GM23338 (cell line): ENCODE data around the gene GLYATL3. TPM values are rescaled to one million over a fixed set of nuclear protein-coding genes. Genes with fewer than 3 reads are reported as not detected.

Source experiments
- ATAC-seq: fragments of 200-7000 bp; cut with Tn5 transposase; 3 replicates; pipeline ENCODE4 v1.9.1; 2020
- DNase-seq: peaks from one replicate; pipeline ENCODE4 v3.0.0-alpha.2; 2015; ENCODE audit warnings: low spot score
- H2AFZ ChIP-seq: fragments of 200-600 bp; sonication (generic); 2 replicates; pipeline ENCODE4 v1.8.0; 2016; ENCODE audit warnings: antibody characterized with exemption, mild to moderate bottlenecking, moderate library complexity
- H3F3A ChIP-seq: fragments of 200-600 bp; sonication (generic); replicated peaks from 2 replicates; pipeline ENCODE4 v1.8.0; 2017; ENCODE audit warnings: antibody characterized with exemption, mixed run types, low read depth
- H3K27ac ChIP-seq: fragments of 200-600 bp; sonication (generic); 2 replicates; pipeline ENCODE4 v1.6.1; 2016; ENCODE audit warnings: low read depth
- H3K27me3 ChIP-seq: fragments of 200-600 bp; sonication (generic); 2 replicates; pipeline ENCODE4 v1.8.0; 2016; ENCODE audit warnings: mild to moderate bottlenecking, mixed run types, moderate library complexity; ENCODE audit not compliant: insufficient read depth
- H3K36me3 ChIP-seq: fragments of 200-600 bp; sonication (generic); 2 replicates; pipeline ENCODE4 v1.8.0; 2016; ENCODE audit warnings: mild to moderate bottlenecking; ENCODE audit not compliant: insufficient read depth
- H3K4me1 ChIP-seq: fragments of 200-600 bp; sonication (generic); 2 replicates; pipeline ENCODE4 v1.8.0; 2016; ENCODE audit warnings: mild to moderate bottlenecking, moderate library complexity; ENCODE audit not compliant: insufficient read depth
- H3K4me2 ChIP-seq: fragments of 200-600 bp; sonication (generic); 2 replicates; pipeline ENCODE4 v1.7.1; 2017; ENCODE audit warnings: mixed run types
- H3K4me3 ChIP-seq: fragments of 200-600 bp; sonication (generic); 2 replicates; pipeline ENCODE4 v1.6.1; 2016; ENCODE audit warnings: mixed run types
- H3K79me2 ChIP-seq: fragments of 200-600 bp; sonication (generic); replicated peaks from 2 replicates; pipeline ENCODE4 v1.8.0; 2017; ENCODE audit warnings: mild to moderate bottlenecking; ENCODE audit not compliant: insufficient read depth
- H3K9me2 ChIP-seq: fragments of 200-600 bp; sonication (generic); 2 replicates; pipeline ENCODE4 v1.8.0; 2017; ENCODE audit not compliant: insufficient read depth
- H4K20me1 ChIP-seq: fragments of 200-600 bp; sonication (generic); replicated peaks from 2 replicates; pipeline ENCODE4 v1.8.0; 2017; ENCODE audit warnings: mild to moderate bottlenecking; ENCODE audit not compliant: insufficient read depth
- H3K27ac Mint-ChIP-seq: 2 replicates; pipeline ENCODE4 v1.8.0; 2020; ENCODE audit warnings: inconsistent platforms, mild to moderate bottlenecking, moderate library complexity, mixed read lengths
- H3K27me3 Mint-ChIP-seq: 3 replicates; pipeline ENCODE4 v1.8.0; 2022; ENCODE audit warnings: low read depth, mild to moderate bottlenecking, moderate library complexity, mixed read lengths, inconsistent platforms; ENCODE audit not compliant: insufficient read depth, poor library complexity
- H3K36me3 Mint-ChIP-seq: 3 replicates; pipeline ENCODE4 v1.8.0; 2021; ENCODE audit warnings: low read depth, mild to moderate bottlenecking, inconsistent platforms, moderate library complexity, mixed read lengths
- H3K4me1 Mint-ChIP-seq: 3 replicates; pipeline ENCODE4 v1.8.0; 2020; ENCODE audit warnings: mild to moderate bottlenecking, inconsistent platforms, mixed read lengths
- H3K4me3 Mint-ChIP-seq: 3 replicates; pipeline ENCODE4 v1.8.0; 2021; ENCODE audit warnings: moderate library complexity, mild to moderate bottlenecking, inconsistent platforms, mixed read lengths
- H3K9me3 Mint-ChIP-seq: 3 replicates; pipeline ENCODE4 v1.8.0; 2020; ENCODE audit warnings: moderate library complexity, mild to moderate bottlenecking, inconsistent platforms, mixed read lengths
- CREB1 ChIP-seq: fragments of 250-450 bp; sonication (Bioruptor Pico); IDR thresholded peaks from 2 replicates; pipeline ENCODE4 v1.5.0; 2020; ENCODE audit warnings: low read depth, mild to moderate bottlenecking, moderate library complexity
- CTCF ChIP-seq, 2 experiments: fragments of 200-600 bp in 1 of 2; sonication (generic) in 1 of 2; conservative IDR thresholded peaks; 2 replicates each; pipeline versions ENCODE4 v1.5.1 to v1.6.1; 2016 to 2017; ENCODE audit warnings: antibody characterized with exemption in 2 of 2, low read depth in 2 of 2, mild to moderate bottlenecking in 2 of 2, moderate library complexity in 1 of 2
- EZH2 ChIP-seq: fragments of 200-600 bp; sonication (generic); IDR thresholded peaks from one replicate; pipeline ENCODE4 v1.8.0; 2017; ENCODE audit warnings: antibody characterized with exemption, mild to moderate bottlenecking, low read depth; ENCODE audit not compliant: unreplicated experiment
- EZH2phosphoT487 ChIP-seq: fragments of 200-600 bp; sonication (generic); IDR thresholded peaks from one replicate; pipeline ENCODE4 v1.8.1; 2018; ENCODE audit warnings: antibody characterized with exemption; ENCODE audit not compliant: unreplicated experiment
- JUNB ChIP-seq: IDR thresholded peaks from one replicate; pipeline ENCODE4 v1.6.1; 2016; ENCODE audit warnings: antibody characterized with exemption; ENCODE audit not compliant: unreplicated experiment
- NANOG ChIP-seq: IDR thresholded peaks from 2 replicates; pipeline ENCODE4 v1.6.1; 2016; ENCODE audit warnings: antibody characterized with exemption, borderline replicate concordance
- POLR2AphosphoS5 ChIP-seq: IDR thresholded peaks from 2 replicates; pipeline ENCODE4 v1.6.1; 2016; ENCODE audit warnings: antibody characterized with exemption, low read depth
- REST ChIP-seq: IDR thresholded peaks from one replicate; pipeline ENCODE4 v1.6.1; 2018; ENCODE audit warnings: antibody characterized with exemption; ENCODE audit not compliant: unreplicated experiment
- STAT1 ChIP-seq: IDR thresholded peaks from one replicate; pipeline ENCODE4 v1.6.1; 2016; ENCODE audit warnings: antibody characterized with exemption; ENCODE audit not compliant: unreplicated experiment
- ZNF114 ChIP-seq: fragments of 250-450 bp; sonication (Bioruptor Pico); IDR thresholded peaks from 2 replicates; pipeline ENCODE4 v1.5.0; 2020; ENCODE audit warnings: mild to moderate bottlenecking, moderate library complexity
- ZNF331 ChIP-seq: fragments of 250-450 bp; sonication (Bioruptor Pico); IDR thresholded peaks from 2 replicates; pipeline ENCODE4 v1.5.0; 2020; ENCODE audit warnings: low read depth, mild to moderate bottlenecking, moderate library complexity
- ZNF462 ChIP-seq: fragments of 250-450 bp; sonication (Bioruptor Pico); IDR thresholded peaks from 2 replicates; pipeline ENCODE4 v1.5.0; 2020; ENCODE audit warnings: mild to moderate bottlenecking, moderate library complexity
- polyA plus RNA-seq: library from polyadenylated mRNA; unstranded; fragments of >200 nt; fragmentation: Nextera tagmentation; extraction: Ambion mirVana; gene quantifications from 2 replicates; pipeline ENCODE4 v1.2.1, GENCODE V29; 2016
- total RNA-seq: library from RNA; depleted of rRNA; stranded (reverse); fragments of >200 nt; shearing (Covaris generic); gene quantifications from 2 replicates; pipeline ENCODE4 v1.2.3, GENCODE V29; 2014
- TF ChIP-seq, protein P1 (sequence below): IDR thresholded peaks from 2 replicates; pipeline ENCODE4 v1.6.1; 2016; ENCODE audit warnings: antibody characterized with exemption

Gene GLYATL3
- total and polyA plus RNA-seq, 2 experiments from 2014 or later, result not detected

DNA sequence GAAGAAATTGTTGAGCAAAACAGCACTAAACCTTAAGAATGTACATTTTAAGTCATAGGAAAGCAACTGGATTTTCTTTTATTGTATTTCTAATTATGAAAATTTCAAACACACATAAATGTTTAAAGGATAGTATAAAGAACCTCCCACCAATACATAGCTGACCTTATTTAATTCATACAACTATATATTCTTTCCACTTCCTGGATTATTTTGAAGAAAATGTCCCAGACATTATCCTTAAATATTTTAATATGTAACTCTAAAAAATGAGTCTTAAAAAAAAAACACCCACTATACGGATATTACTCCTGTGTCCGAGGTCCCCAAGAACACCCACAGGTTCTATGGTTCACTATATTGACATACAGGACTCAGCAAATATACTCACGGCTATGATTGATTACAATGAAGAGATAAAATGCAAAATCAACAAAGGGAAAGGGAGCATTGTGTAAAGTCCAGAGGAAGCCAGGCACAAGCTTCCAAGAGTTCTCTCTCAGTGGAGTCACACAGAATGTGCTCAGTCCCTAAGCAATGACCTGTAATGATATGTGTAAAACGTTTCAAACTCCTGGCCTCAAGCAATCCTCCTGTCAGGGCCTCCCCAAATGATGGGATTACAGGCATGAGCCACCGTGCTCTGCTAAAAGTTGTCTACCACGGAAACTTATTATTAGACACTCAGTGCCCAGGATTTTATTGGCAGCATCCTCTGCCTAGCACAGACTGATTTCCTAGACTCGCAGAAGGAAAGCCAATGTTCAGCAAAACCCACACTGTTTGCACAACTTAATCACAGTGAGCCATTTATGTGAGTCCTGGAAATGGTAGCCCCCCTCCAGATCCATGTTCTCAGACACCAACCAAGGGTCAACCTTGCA lies 23.2 kb downstream of the GLYATL3 start:
- Mint-ChIP-seq H3K9me3 (no peaks in the 10 kb centered on the region), H3K4me1 (peaks cover 8% of the 10 kb centered on the region), H3K27me3 (peaks cover 4% of the 10 kb centered on the region), H3K27ac (no peak overlapping the region), H3K4me3 (no peak overlapping the region), H3K36me3 (no peaks in the 10 kb centered on the region)
- Histone ChIP-seq H3K4me3 (no peak overlapping the region), H4K20me1 (no peaks in the 10 kb centered on the region), H3K79me2 (no peaks in the 10 kb centered on the region), H3K4me1 (peaks cover 6% of the 10 kb centered on the region), H3K27ac (no peak overlapping the region), H3K27me3 (no peaks in the 10 kb centered on the region), H3F3A (no peaks in the 10 kb centered on the region), H3K9me2 (no peaks in the 10 kb centered on the region), H3K36me3 (no peaks in the 10 kb centered on the region), H3K4me2 (no peak overlapping the region), H2AFZ (peak overlapping the region; percentile 29; the same call in 1 of the 2 replicates)
- DNase-seq (no peak), ATAC-seq (no peak)
- TF ChIP-seq, protein P1, sequence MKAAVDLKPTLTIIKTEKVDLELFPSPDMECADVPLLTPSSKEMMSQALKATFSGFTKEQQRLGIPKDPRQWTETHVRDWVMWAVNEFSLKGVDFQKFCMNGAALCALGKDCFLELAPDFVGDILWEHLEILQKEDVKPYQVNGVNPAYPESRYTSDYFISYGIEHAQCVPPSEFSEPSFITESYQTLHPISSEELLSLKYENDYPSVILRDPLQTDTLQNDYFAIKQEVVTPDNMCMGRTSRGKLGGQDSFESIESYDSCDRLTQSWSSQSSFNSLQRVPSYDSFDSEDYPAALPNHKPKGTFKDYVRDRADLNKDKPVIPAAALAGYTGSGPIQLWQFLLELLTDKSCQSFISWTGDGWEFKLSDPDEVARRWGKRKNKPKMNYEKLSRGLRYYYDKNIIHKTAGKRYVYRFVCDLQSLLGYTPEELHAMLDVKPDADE, result no peak
- TF ChIP-seq CTCF (conservative IDR thresholded peaks at IDR 0.05; ENCODE audit: low read depth in 2 of 2), result no peak
- no peak for TF ChIP-seq EZH2phosphoT487
- TF ChIP-seq ZNF462 (CRISPR knock-in tag), result no peak
- no peak for TF ChIP-seq NANOG
- no peak for TF ChIP-seq ZNF114 (CRISPR knock-in tag)
- no peak for TF ChIP-seq POLR2AphosphoS5
- no peak for TF ChIP-seq ZNF331 (CRISPR knock-in tag)
- TF ChIP-seq EZH2, result no peak
- no peak for TF ChIP-seq REST
- TF ChIP-seq STAT1, result no peak
- no peak for TF ChIP-seq CREB1 (CRISPR knock-in tag)
- TF ChIP-seq JUNB, result no peak
